ENCODE measurements around the gene BCAS3.
"Not testable (repeated sequence)": the region's sequence is repeated elsewhere in the genome, so short reads cannot be mapped to it uniquely, and the experiment has no call there.

Gene BCAS3

DNA sequence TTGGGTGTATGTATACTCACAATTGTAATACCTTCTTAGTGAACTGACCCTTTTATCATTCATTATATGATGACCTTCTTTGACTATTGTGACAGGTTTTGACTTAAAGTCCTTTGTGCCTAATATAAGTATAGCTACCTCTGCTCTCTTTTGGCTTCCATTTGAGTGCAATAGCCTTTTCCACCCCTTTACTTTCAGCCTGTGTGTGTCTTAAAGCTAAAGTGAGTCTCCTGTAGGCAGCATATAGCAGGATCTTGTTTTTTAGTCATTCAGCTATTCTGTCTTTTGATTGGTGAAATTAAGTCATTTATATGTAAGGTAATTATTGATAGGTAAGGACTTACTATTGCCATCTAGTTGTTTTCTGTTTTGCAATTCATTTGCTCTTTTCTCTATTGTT, 758.6 kb downstream of the BCAS3 start:
- no peak overlapping the region for H3K27ac Mint-ChIP-seq
- peaks cover 48% of the 10 kb centered on the region for H3K27me3 Mint-ChIP-seq (ENCODE audit: low read depth)
- H3K4me3 Mint-ChIP-seq, result no peak overlapping the region
- no peaks in the 10 kb centered on the region for H3K36me3 Mint-ChIP-seq (ENCODE audit: low read depth)
- H3K4me1 Mint-ChIP-seq (ENCODE audit: low read depth), result no peaks in the 10 kb centered on the region
- peaks cover 10% of the 10 kb centered on the region for H3K9me3 Mint-ChIP-seq

DNA sequence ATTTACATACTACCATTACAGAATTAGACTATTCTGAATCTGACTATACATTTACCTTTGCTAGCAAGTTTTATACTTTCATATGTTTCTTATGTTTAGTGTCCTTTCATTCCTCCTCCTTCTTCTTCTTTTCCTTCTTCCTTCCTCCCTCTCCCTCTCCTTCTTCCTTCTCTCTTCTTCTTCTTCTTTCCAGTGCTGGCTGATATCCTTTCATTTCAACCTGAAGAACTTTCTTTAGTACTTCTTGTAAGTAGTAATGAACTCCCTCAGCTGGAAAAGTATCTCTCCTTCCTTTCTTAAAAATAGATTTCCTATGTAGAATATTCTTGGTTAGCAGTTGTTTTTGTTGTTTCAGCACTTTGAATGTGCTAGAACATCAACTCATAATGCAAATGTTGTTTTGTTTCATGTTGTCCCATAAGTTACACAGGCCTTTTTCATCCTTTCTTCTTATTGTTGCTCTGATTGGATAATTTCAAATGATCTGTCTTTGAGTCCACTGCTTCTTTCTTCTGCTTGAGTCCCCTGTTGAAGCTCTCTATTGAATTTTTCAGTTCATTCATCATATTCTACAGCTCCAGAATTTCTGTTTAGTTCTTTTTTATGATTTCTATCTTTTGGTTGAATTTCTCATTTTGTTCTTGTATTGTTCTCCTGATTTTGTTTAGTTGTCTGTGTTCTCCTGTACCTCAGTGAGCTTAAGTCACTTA, 759.5 kb downstream of the BCAS3 start:
- Mint-ChIP-seq H3K4me3 (no peak overlapping the region), H3K9me3 (peaks cover 10% of the 10 kb centered on the region), H3K36me3 (ENCODE audit: low read depth) (no peaks in the 10 kb centered on the region), H3K4me1 (ENCODE audit: low read depth) (no peaks in the 10 kb centered on the region), H3K27ac (no peak overlapping the region), H3K27me3 (ENCODE audit: low read depth) (peaks cover 48% of the 10 kb centered on the region)

- Mint-ChIP-seq H3K4me1 (ENCODE audit: low read depth) (no peaks in the 10 kb centered on the region), H3K27me3 (ENCODE audit: low read depth) (peaks cover 39% of the 10 kb centered on the region), H3K27ac (no peak overlapping the region), H3K9me3 (peaks cover 10% of the 10 kb centered on the region), H3K4me3 (no peak overlapping the region), H3K36me3 (ENCODE audit: low read depth) (no peaks in the 10 kb centered on the region)
Measured at GRCh38 chr17:61440697-61441096, 763.0 kb downstream of the BCAS3 start.

DNA sequence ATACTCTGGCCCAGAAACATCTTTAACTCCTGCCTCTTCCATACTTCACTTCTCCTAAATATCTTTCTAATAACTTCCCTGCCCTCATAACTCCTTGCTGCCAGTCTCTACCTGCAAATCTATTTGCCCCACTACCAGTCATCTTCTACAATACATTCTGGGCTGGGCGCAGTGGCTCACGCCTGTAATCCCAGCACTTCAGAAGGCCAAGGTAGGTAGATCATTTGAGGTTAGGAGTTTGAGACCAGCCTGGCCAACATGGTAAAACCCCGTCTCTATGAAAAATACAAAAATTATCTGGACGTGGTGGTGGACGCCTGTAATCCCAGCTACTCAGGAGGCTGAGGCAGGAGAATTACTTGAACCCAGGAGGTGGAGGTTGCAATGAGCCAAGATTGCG, 763.9 kb downstream of the BCAS3 start:
- H3K9me3 Mint-ChIP-seq; H3K4me3 Mint-ChIP-seq; H3K36me3 Mint-ChIP-seq (ENCODE audit: low read depth); H3K27ac Mint-ChIP-seq; H3K4me1 Mint-ChIP-seq (ENCODE audit: low read depth): not testable (repeated sequence)
- peaks cover 45% of the 10 kb centered on the region for H3K27me3 Mint-ChIP-seq (ENCODE audit: low read depth)

DNA sequence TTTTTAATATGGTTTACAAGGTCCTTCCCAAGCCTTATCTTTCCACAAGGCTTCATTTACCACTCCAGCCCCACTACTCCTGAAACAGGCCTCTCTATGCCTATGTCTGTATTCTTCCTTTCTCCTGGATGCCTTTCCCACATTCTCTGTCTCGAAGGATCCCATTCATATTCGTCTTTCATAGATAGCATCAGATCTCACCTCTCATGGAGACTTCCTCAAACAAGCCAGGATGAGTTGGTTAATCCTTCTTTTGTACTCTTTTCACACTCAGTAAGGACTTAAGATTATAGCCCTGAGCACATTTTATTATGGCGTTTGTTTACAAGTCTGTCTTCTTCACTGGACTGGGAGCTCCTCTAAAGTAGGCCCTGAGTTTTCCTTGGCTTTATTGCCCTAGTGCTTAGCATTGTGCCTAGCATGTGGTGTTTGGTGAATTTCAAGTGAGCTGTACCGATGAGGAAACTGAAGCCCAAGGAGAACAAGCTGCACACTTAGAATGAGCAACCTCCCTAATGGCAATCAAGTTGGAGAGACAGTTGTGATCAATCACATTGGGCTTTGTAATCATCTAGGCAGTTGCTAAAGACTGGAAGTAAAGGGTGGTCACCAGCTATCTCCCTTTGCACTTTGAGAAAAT, 764.6 kb downstream of the BCAS3 start:
- peaks cover 5% of the 10 kb centered on the region for H3K9me3 Mint-ChIP-seq
- peaks cover 46% of the 10 kb centered on the region for H3K27me3 Mint-ChIP-seq (ENCODE audit: low read depth)
- no peak overlapping the region for H3K4me3 Mint-ChIP-seq
- H3K27ac Mint-ChIP-seq, result no peak overlapping the region
- no peaks in the 10 kb centered on the region for H3K4me1 Mint-ChIP-seq (ENCODE audit: low read depth)
- H3K36me3 Mint-ChIP-seq (ENCODE audit: low read depth), result no peaks in the 10 kb centered on the region

Measured in T-helper 1 cell treated with Interleukin-12 subunit alpha and Interleukin-12 subunit beta and Interleukin-4 antibody, amounts not matched to agents 30 μg/mL and 1 μg/mL, for 36 hours (primary cell).